Ishikawa (cell line): Measurements from ENCODE around the gene RGS2.

Source experiments
- CEBPB ChIP-seq: IDR thresholded peaks from 2 replicates; pipeline ENCODE4 v1.6.1; 2012
- EP300 ChIP-seq: IDR thresholded peaks from 2 replicates; pipeline ENCODE4 v1.6.1; 2012; ENCODE audit warnings: borderline replicate concordance
- NFIC ChIP-seq: IDR thresholded peaks from 2 replicates; pipeline ENCODE4 v1.6.1; 2012
- TAF1 ChIP-seq: IDR thresholded peaks from 2 replicates; pipeline ENCODE4 v1.6.1; 2012; ENCODE audit warnings: low read depth, mild to moderate bottlenecking
- TCF12 ChIP-seq: IDR thresholded peaks from 2 replicates; pipeline ENCODE4 v1.6.1; 2012; ENCODE audit warnings: low read depth
- TEAD4 ChIP-seq: IDR thresholded peaks from 2 replicates; pipeline ENCODE4 v1.6.1; 2012
- YY1 ChIP-seq: IDR thresholded peaks from 2 replicates; pipeline ENCODE4 v1.6.1; 2012; ENCODE audit warnings: low read depth
- ZBTB7A ChIP-seq: IDR thresholded peaks from 2 replicates; pipeline ENCODE4 v1.6.1; 2012; ENCODE audit warnings: low read depth
- TF ChIP-seq, protein P1 (sequence below): IDR thresholded peaks from 2 replicates; pipeline ENCODE4 v1.6.1; 2012
- TF ChIP-seq, protein P2 (sequence below): IDR thresholded peaks from 2 replicates; pipeline ENCODE4 v1.6.1; 2012; ENCODE audit warnings: low read depth, mild to moderate bottlenecking

DNA sequence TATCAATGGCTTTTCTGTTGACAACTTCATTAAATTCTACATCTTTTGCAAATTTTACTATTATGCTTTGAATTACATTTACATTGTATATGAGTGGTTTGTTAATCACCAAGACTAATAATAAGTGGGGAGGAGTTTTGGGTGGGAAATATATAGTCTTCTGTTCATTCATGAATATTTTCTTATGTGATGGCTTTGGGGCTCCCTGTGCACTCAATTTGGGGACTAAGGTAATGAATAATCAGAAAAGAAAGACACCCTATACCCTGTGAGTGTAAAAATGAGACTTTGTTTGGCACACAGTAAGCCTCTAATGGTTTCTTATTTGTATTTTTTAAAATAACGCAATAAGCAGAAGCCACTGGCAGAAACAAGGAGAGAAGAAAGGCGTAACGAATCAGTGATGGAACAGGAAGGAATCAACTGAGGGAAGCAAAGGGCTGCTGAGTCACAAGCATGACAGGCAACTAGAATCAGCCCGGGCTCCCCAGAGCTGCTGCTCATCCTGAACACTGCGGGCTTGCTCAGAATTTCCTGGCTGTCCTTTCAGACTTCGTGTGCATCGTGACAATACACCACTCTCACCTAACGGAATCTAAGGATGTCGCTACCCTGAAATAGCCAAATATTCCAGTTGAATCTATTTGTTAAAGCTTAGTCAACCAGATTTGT, 20.8 kb upstream of the RGS2 start:
- TF ChIP-seq ZBTB7A, result no peak
- TF ChIP-seq EP300, result no peak
- TF ChIP-seq CEBPB, result no peak
- TF ChIP-seq TAF1, result no peak
- no peak for TF ChIP-seq TEAD4
- TF ChIP-seq YY1, result no peak
- TF ChIP-seq NFIC, result no peak
- TF ChIP-seq, protein P1, sequence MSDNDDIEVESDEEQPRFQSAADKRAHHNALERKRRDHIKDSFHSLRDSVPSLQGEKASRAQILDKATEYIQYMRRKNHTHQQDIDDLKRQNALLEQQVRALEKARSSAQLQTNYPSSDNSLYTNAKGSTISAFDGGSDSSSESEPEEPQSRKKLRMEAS, result no peak
- TF ChIP-seq, protein P2, sequence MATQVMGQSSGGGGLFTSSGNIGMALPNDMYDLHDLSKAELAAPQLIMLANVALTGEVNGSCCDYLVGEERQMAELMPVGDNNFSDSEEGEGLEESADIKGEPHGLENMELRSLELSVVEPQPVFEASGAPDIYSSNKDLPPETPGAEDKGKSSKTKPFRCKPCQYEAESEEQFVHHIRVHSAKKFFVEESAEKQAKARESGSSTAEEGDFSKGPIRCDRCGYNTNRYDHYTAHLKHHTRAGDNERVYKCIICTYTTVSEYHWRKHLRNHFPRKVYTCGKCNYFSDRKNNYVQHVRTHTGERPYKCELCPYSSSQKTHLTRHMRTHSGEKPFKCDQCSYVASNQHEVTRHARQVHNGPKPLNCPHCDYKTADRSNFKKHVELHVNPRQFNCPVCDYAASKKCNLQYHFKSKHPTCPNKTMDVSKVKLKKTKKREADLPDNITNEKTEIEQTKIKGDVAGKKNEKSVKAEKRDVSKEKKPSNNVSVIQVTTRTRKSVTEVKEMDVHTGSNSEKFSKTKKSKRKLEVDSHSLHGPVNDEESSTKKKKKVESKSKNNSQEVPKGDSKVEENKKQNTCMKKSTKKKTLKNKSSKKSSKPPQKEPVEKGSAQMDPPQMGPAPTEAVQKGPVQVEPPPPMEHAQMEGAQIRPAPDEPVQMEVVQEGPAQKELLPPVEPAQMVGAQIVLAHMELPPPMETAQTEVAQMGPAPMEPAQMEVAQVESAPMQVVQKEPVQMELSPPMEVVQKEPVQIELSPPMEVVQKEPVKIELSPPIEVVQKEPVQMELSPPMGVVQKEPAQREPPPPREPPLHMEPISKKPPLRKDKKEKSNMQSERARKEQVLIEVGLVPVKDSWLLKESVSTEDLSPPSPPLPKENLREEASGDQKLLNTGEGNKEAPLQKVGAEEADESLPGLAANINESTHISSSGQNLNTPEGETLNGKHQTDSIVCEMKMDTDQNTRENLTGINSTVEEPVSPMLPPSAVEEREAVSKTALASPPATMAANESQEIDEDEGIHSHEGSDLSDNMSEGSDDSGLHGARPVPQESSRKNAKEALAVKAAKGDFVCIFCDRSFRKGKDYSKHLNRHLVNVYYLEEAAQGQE, result no peak
- TF ChIP-seq TCF12, result no peak
